Karpas-422 (cell line): Measurements from ENCODE around the gene OSCP1. TPM values are rescaled to one million over a fixed set of nuclear protein-coding genes. Genes with fewer than 3 reads are reported as not detected.

ENCODE experiments used
- DNase-seq: peaks from one replicate; pipeline ENCODE4 v3.0.0-alpha.2; 2015
- H2AFZ ChIP-seq: fragments of 200-600 bp; sonication (generic); 2 replicates; pipeline ENCODE4 v1.6.1; 2014; ENCODE audit warnings: antibody characterized with exemption, low read length, mixed read lengths
- H3K27ac ChIP-seq: fragments of 200-600 bp; sonication (generic); 2 replicates; pipeline ENCODE4 v1.5.1; 2014; ENCODE audit warnings: mild to moderate bottlenecking, low read length, moderate library complexity
- H3K27me3 ChIP-seq: fragments of 200-600 bp; sonication (generic); 2 replicates; pipeline ENCODE4 v1.6.1; 2014; ENCODE audit warnings: low read length, mixed read lengths
- H3K36me3 ChIP-seq: fragments of 200-600 bp; sonication (generic); 2 replicates; pipeline ENCODE4 v1.6.1; 2014; ENCODE audit warnings: low read length, mixed read lengths; ENCODE audit not compliant: insufficient read depth
- H3K4me1 ChIP-seq: fragments of 200-600 bp; sonication (generic); 2 replicates; pipeline ENCODE4 v1.6.1; 2014; ENCODE audit warnings: mild to moderate bottlenecking, low read length, mixed read lengths
- H3K4me2 ChIP-seq: fragments of 200-600 bp; sonication (generic); 2 replicates; pipeline ENCODE4 v1.6.1; 2014; ENCODE audit warnings: low read length, low read depth, mild to moderate bottlenecking; ENCODE audit not compliant: poor library complexity, severe bottlenecking
- H3K4me3 ChIP-seq: fragments of 200-600 bp; sonication (generic); 2 replicates; pipeline ENCODE4 v1.5.1; 2014; ENCODE audit warnings: mild to moderate bottlenecking, antibody characterized with exemption, low read length, mixed read lengths
- H3K79me2 ChIP-seq: fragments of 200-600 bp; sonication (generic); 2 replicates; pipeline ENCODE4 v1.6.1; 2014; ENCODE audit warnings: mild to moderate bottlenecking, low read length, mixed read lengths
- H3K9ac ChIP-seq: fragments of 200-600 bp; sonication (generic); 2 replicates; pipeline ENCODE4 v1.6.0; 2014; ENCODE audit warnings: low read length
- H3K9me2 ChIP-seq: fragments of 200-600 bp; sonication (generic), shearing (Covaris generic); replicated peaks from 2 replicates; pipeline ENCODE4 v1.6.0; 2014; ENCODE audit warnings: mild to moderate bottlenecking, low read length, moderate library complexity; ENCODE audit not compliant: insufficient read depth
- H3K9me3 ChIP-seq: fragments of 300-700, 200-600 bp; sonication (generic); 2 replicates; pipeline ENCODE4 v1.6.1; 2014; ENCODE audit warnings: low read length, mixed read lengths
- H4K20me1 ChIP-seq: fragments of 200-600 bp; sonication (generic); 2 replicates; pipeline ENCODE4 v1.6.1; 2014; ENCODE audit warnings: mild to moderate bottlenecking, antibody characterized with exemption, low read length, low read depth; ENCODE audit not compliant: insufficient read depth
- total RNA-seq: library from RNA; depleted of rRNA; stranded (reverse); fragments of >200 nt; shearing (Covaris generic); gene quantifications from 2 replicates; pipeline ENCODE4 v1.2.3, GENCODE V29; 2014; ENCODE audit warnings: low replicate concordance

The OSCP1 gene
- total RNA-seq, 1 experiment from 2014 or later: 15.0 TPM

GRCh38 chr1:36433102-36433501 lies 17.1 kb downstream of the OSCP1 start:
- Histone ChIP-seq H3K9ac (no peak overlapping the region), H3K9me2 (no peaks in the 10 kb centered on the region), H3K4me1 (no peaks in the 10 kb centered on the region), H3K9me3 (no peaks in the 10 kb centered on the region), H4K20me1 (no peaks in the 10 kb centered on the region), H3K27me3 (no peaks in the 10 kb centered on the region), H3K79me2 (no peaks in the 10 kb centered on the region), H3K27ac (no peak overlapping the region), H2AFZ (no peak overlapping the region), H3K4me3 (no peak overlapping the region), H3K36me3 (no peaks in the 10 kb centered on the region), H3K4me2 (no peak overlapping the region)
- no peak for DNase-seq

GRCh38 chr1:36432616-36433015 lies 17.6 kb downstream of the OSCP1 start:
- no peak overlapping the region for H3K27ac ChIP-seq
- no peaks in the 10 kb centered on the region for H4K20me1 ChIP-seq
- H3K9me3 ChIP-seq: no peaks in the 10 kb centered on the region
- H3K4me3 ChIP-seq: no peak overlapping the region
- no peaks in the 10 kb centered on the region for H3K79me2 ChIP-seq
- no peaks in the 10 kb centered on the region for H3K36me3 ChIP-seq
- no peaks in the 10 kb centered on the region for H3K9me2 ChIP-seq
- no peak overlapping the region for H3K4me2 ChIP-seq
- no peak overlapping the region for H2AFZ ChIP-seq
- H3K4me1 ChIP-seq: no peaks in the 10 kb centered on the region
- no peak for DNase-seq
- H3K27me3 ChIP-seq: no peaks in the 10 kb centered on the region
- H3K9ac ChIP-seq: no peak overlapping the region

- Histone ChIP-seq H3K79me2 (no peaks in the 10 kb centered on the region), H4K20me1 (no peaks in the 10 kb centered on the region), H3K27ac (no peak overlapping the region), H3K9me3 (no peaks in the 10 kb centered on the region), H3K4me3 (no peak overlapping the region), H3K4me2 (no peak overlapping the region), H3K27me3 (no peaks in the 10 kb centered on the region), H3K36me3 (no peaks in the 10 kb centered on the region), H3K4me1 (no peaks in the 10 kb centered on the region), H3K9ac (no peak overlapping the region), H3K9me2 (no peaks in the 10 kb centered on the region), H2AFZ (no peak overlapping the region)
- DNase-seq: no peak
Observed at GRCh38 chr1:36425791-36426190, 24.5 kb downstream of the OSCP1 start.

- peaks cover 16% of the 10 kb centered on the region for H3K4me1 ChIP-seq
- no peaks in the 10 kb centered on the region for H3K27me3 ChIP-seq
- no peaks in the 10 kb centered on the region for H3K79me2 ChIP-seq
- no peak overlapping the region for H3K4me2 ChIP-seq
- no peak for DNase-seq
- no peak overlapping the region for H3K9ac ChIP-seq
- no peaks in the 10 kb centered on the region for H3K9me2 ChIP-seq
- H3K9me3 ChIP-seq: no peaks in the 10 kb centered on the region
- H3K36me3 ChIP-seq: no peaks in the 10 kb centered on the region
- H3K4me3 ChIP-seq: no peak overlapping the region
- H4K20me1 ChIP-seq: no peaks in the 10 kb centered on the region
- no peak overlapping the region for H2AFZ ChIP-seq
- no peak overlapping the region for H3K27ac ChIP-seq
Observed at GRCh38 chr1:36421649-36422048, 28.6 kb downstream of the OSCP1 start.

DNA sequence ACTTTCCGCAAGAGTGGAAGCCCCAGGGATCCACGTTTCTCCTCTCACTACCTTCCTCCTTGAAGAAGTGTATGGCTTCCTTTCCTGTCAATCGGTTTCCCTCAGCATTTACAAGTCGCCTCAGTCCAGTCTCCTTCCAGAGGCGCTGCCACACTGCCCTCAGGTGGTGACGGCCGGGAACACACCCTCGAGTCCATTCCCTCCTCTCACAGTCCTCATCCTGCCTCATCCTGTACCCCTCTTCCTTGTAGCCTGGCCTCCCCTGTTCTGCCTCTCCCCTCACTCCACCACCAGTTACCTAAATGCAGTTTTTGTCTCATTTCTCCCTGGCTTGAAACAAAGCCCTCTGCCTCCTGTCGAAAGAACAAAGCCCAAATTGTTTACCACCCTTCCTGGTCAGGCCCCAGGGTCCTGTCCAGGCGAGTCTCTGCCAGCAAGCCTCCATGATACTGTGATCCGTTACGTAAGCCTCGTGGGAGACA lies 29.4 kb downstream of the OSCP1 start:
- H3K9me3 ChIP-seq: no peaks in the 10 kb centered on the region
- peak overlapping the region; percentile 37 for H3K4me2 ChIP-seq
- H3K4me1 ChIP-seq: peaks cover 16% of the 10 kb centered on the region
- peak overlapping the region; percentile 30 for H3K9ac ChIP-seq
- H3K27ac ChIP-seq: no peak overlapping the region
- peak; percentile 95 for DNase-seq
- peak overlapping the region; percentile 82 for H2AFZ ChIP-seq
- no peaks in the 10 kb centered on the region for H3K27me3 ChIP-seq
- H3K4me3 ChIP-seq: no peak overlapping the region
- no peaks in the 10 kb centered on the region for H4K20me1 ChIP-seq
- no peaks in the 10 kb centered on the region for H3K9me2 ChIP-seq
- H3K36me3 ChIP-seq: no peaks in the 10 kb centered on the region
- no peaks in the 10 kb centered on the region for H3K79me2 ChIP-seq

DNA sequence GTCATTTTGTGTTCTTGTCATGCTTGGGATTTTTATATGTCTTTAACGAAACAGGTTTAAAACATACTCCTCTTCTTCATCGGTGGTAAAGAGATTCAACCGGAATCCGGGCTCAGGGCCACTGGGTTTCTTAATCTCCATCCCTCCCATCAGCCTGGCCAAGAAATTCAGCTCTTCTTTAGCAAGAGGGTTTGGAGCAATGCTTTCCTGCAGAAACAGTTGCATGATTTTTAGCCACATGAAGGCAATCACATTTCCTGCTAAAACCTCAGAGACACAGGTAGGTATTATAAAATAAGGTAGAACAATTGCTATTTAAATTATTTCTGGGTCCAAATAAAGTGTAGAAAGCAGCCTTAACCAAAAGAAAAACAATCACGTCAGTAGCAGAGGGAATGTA lies 29.8 kb downstream of the OSCP1 start:
- peak overlapping the region; percentile 82 for H2AFZ ChIP-seq
- no peaks in the 10 kb centered on the region for H3K36me3 ChIP-seq
- no peak overlapping the region for H3K4me3 ChIP-seq
- no peaks in the 10 kb centered on the region for H3K79me2 ChIP-seq
- H3K27ac ChIP-seq: no peak overlapping the region
- DNase-seq: no peak
- H3K9me3 ChIP-seq: no peaks in the 10 kb centered on the region
- peak overlapping the region; percentile 30 for H3K9ac ChIP-seq
- no peaks in the 10 kb centered on the region for H3K9me2 ChIP-seq
- no peaks in the 10 kb centered on the region for H3K27me3 ChIP-seq
- H3K4me2 ChIP-seq: peak overlapping the region; percentile 37
- peaks cover 16% of the 10 kb centered on the region for H3K4me1 ChIP-seq
- no peaks in the 10 kb centered on the region for H4K20me1 ChIP-seq

DNA sequence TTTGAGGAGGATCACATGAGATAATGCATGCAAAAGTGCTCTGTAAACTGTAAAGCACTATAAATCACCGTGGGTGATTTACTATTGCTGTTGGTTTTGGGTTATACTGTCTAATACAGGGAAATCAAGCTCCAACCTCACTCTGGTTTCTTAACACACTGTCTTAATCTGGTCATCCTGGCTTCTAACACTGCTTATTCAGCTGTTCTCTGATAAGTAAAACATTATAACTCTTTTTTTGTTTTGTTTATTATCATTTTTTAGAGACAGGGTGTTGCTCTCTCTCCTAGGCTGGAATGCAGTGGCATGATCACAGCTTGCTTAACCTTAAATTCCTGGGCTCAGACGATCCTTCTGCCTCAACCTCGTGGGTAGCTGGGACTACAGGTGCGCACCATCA lies 30.7 kb downstream of the OSCP1 start:
- H3K27me3 ChIP-seq: no peaks in the 10 kb centered on the region
- no peaks in the 10 kb centered on the region for H3K9me2 ChIP-seq
- no peak overlapping the region for H3K4me3 ChIP-seq
- no peaks in the 10 kb centered on the region for H3K36me3 ChIP-seq
- H2AFZ ChIP-seq: no peak overlapping the region
- peak overlapping the region; percentile 18 for H3K4me2 ChIP-seq
- no peaks in the 10 kb centered on the region for H3K79me2 ChIP-seq
- no peaks in the 10 kb centered on the region for H3K9me3 ChIP-seq
- peaks cover 16% of the 10 kb centered on the region for H3K4me1 ChIP-seq
- no peak overlapping the region for H3K27ac ChIP-seq
- no peaks in the 10 kb centered on the region for H4K20me1 ChIP-seq
- DNase-seq: no peak
- H3K9ac ChIP-seq: no peak overlapping the region

DNA sequence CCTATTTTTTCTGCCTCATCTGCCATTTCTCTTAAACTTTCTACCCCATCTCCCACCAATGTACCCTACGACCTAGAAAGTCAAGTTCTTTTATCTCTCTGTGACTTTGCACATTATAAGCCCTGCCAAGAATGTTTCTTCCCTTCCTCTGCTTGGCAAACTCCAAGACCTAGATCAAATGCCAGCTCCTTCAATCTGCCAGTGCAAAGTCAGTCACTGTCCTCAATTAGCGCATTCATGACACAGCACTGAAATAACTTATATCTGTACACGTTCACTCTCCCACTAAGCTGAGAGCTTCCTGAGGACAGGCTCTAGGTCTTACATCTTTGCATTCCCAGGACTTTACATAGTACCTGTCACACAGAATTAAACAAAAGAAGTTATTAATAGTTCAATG lies 31.1 kb downstream of the OSCP1 start:
- peaks cover 16% of the 10 kb centered on the region for H3K4me1 ChIP-seq
- H3K4me3 ChIP-seq: no peak overlapping the region
- no peaks in the 10 kb centered on the region for H3K27me3 ChIP-seq
- no peak overlapping the region for H3K9ac ChIP-seq
- DNase-seq: no peak
- no peaks in the 10 kb centered on the region for H4K20me1 ChIP-seq
- no peaks in the 10 kb centered on the region for H3K36me3 ChIP-seq
- H3K4me2 ChIP-seq: peak overlapping the region; percentile 18
- H3K9me3 ChIP-seq: no peaks in the 10 kb centered on the region
- H3K9me2 ChIP-seq: no peaks in the 10 kb centered on the region
- H3K79me2 ChIP-seq: no peaks in the 10 kb centered on the region
- H3K27ac ChIP-seq: no peak overlapping the region
- H2AFZ ChIP-seq: no peak overlapping the region

DNA sequence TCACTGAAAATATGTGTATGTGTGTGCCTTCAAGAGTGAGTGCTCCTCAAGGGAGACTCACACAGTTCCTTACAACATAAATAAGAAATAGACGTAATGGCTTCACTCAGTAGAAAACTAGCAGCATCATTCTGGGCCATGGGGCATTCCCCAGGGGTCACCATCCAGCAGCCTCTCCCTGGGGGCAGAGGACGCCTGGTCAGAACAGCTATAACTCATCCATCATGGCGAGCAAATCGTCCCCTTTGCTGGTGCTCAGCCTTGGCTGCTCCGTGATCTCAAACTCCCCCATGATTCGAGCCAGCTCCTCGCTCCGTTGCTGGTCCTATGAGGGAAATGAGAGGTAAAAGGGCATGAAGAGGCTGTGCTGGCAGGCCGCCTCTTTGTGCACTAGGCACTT lies 32.3 kb downstream of the OSCP1 start:
- Histone ChIP-seq H4K20me1 (no peaks in the 10 kb centered on the region), H3K79me2 (no peaks in the 10 kb centered on the region), H3K4me3 (no peak overlapping the region), H3K36me3 (no peaks in the 10 kb centered on the region), H3K4me2 (no peak overlapping the region), H3K9me3 (no peaks in the 10 kb centered on the region), H2AFZ (no peak overlapping the region), H3K27me3 (no peaks in the 10 kb centered on the region), H3K27ac (no peak overlapping the region), H3K9ac (no peak overlapping the region), H3K4me1 (peaks cover 16% of the 10 kb centered on the region), H3K9me2 (no peaks in the 10 kb centered on the region)
- DNase-seq: no peak
